OCI-M2 (cell line): ENCODE results near the gene TPM4.
A peak's percentile ranks its signal among the peaks of the same experiment; 100 is the strongest.
"Not testable (repeated sequence)": the region's sequence is repeated elsewhere in the genome, so short reads cannot be mapped to it uniquely, and the experiment has no call there.

ENCODE experiments used
- DNase-seq: peaks from one replicate; lab custom pipeline; 2025; ENCODE audit not compliant: unreplicated experiment; lab: John Stamatoyannopoulos, UW

The TPM4 gene

DNA sequence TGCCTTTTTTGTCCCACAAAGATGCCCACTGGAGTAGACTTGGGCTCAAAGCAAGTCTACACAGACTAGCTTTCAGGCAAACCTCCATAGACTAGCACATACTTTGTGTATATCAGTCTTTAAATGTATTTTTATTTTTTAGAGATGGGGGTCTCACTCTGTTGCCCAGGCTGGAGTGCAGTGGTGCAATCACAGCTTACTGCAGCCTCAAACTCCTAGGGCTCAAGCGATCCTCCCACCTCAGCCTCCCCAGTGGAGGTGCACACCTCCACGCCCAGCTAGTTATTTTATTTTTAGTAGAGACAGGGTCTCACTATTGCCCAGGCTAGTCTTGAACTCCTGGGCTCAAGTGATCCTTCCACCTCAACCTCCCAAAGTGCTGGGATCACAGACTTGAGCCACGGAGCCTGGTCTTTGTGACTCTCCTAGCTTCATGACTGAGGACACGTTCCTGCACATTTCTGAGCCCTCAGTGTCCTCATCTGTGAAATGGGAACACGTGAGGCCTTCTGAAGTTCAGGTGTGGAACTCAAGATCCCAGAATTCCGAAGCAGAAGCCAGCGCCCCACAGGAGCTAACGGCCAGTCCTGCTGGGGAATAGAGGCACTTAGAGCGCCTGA, 5.1 kb upstream of the TPM4 start:
- no peak for DNase-seq

DNA sequence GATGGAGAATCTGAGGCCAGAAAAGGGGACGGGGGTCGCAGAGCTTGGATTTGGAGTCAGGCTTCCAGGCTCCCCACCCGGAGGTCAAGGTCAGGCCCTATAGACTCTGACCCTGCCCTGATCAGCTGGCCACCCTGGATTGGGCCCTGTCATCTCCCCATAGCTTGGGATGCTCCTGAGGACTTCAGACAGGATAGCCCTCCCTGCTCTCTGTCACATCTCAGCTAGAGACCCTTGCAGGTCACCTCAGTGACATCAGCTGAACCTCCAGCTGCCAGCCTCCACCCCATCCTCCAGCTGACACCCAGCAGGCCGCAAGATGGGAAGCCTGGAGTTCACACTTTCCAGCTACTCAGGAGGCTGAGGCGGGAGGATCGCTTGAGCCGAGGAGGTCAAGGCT, 2.8 kb upstream of the TPM4 start:
- DNase-seq = no peak

GRCh38 chr19:16073988-16074387, 2.3 kb upstream of the TPM4 start:
- DNase-seq = no peak

DNA sequence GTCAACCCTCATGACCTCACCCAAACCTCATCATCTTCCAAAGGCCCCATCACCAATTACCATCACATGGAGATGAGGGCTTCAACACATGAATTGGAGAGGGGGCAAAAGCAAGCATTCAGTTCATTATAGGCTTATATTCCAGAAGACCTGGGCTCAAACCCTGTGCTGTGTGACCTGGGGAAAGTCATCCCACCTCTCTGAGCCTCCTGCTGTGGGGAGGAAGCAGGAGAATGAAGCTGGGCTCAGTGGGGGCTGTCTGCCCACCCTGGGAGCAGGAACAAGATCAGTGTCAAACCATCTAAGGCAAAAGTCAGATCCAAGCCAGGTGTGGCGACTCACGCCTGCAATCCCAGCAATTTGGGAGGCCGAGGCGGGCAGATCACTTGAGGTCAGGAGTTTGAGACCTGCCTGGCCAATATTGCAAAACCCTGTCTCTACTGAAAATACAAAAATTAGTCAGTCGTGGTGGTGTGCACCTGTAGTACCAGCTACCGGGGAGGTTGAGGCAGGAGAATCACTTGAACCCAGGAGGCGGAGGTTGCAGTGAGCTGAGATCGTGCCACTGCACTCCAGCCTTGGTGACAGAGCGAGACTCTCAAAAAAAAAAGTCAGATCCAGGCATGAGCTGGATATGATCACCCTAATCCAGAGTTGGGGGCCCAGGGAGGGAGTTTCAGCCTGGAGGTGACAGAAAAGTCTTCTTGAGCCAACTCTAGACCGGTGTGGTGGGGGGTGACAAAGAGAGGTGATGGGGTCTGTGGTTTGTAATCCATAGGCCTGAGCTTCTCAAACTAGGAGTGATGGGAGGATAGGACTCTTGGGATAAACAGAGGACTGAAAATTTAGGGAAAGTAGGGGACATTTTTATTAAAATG, 1.6 kb upstream of the TPM4 start:
- no peak for DNase-seq

DNA sequence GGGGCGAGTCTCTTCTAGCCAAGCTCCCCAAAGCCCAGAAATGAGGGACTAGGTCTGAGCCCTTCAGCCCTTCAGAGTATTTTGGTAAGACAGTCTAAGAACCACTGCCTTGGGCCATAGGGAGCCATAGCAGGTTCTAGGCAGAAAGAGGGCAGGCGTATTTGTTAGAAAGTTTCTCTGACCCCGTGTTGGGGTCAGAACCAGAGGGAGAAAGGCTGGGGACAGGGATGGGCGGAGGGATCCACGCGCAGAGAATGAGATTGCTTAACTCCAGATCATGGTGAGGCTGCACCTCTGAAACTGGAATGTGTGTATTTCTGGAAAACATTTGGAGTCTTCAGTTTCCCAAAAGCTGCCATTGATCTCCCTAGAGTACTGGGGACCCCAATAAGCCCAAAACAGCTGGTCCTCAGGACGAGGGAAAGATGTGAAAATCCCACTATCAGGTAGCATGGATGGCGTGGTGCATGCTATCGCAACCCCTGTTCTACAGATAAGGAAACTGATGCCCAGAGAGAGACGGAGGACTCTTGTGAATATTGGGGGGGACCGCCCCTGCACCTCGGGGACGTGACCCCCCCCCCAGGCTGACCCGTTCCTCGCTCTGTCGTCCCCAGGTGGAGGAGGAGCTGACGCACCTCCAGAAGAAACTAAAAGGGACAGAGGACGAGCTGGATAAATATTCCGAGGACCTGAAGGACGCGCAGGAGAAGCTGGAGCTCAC, 703 bp upstream of the TPM4 start:
- DNase-seq = no peak

GRCh38 chr19:16076958-16077611, 790 bp downstream of the TPM4 start:
- no peak for DNase-seq

GRCh38 chr19:16077984-16078758, 1.9 kb downstream of the TPM4 start:
- DNase-seq = peak; percentile 71

GRCh38 chr19:16078759-16079707, 2.7 kb downstream of the TPM4 start:
- DNase-seq = peak; percentile 96

- DNase-seq = no peak
Measured at GRCh38 chr19:16084067-16084685, 7.9 kb downstream of the TPM4 start.

GRCh38 chr19:16085115-16085514, 8.8 kb downstream of the TPM4 start:
- DNase-seq = no peak

DNA sequence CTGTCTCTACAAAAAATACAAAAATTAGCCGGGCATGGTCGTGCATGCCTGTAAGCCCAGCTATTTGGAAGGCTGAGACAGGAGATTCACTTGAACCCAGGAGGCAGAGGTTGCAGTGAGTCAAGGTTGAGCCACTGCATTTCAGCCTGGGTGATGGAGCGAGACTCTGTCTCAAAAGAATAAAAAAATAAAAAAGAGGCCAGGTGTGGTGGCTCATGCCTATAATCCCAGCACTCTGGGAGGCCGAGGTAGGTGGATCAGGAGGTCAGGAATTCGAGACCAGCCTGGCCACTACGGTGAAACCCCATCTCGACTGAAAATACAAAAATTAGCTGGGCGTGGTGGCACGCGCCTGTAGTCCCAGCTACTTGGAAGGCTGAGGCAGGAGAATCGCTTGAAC, 11.1 kb downstream of the TPM4 start:
- not testable (repeated sequence) for DNase-seq

DNA sequence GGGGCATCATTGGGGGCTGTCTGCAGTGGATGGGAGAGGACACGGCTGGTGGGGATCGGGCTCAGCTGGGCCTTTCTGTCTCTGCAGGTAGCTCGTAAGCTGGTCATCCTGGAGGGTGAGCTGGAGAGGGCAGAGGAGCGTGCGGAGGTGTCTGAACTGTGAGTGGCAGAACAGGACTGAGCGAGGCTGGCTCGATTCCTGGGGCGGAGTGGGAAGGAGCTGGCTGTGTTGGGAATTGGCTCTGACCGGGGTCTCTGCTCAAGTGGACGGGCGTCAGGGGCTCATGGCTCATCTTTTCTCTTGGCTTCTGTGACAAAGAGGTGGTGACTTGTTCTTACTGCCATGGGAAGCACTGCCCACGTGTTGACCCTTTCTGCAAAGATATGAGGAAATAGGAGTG, 11.6 kb downstream of the TPM4 start:
- DNase-seq = no peak

DNA sequence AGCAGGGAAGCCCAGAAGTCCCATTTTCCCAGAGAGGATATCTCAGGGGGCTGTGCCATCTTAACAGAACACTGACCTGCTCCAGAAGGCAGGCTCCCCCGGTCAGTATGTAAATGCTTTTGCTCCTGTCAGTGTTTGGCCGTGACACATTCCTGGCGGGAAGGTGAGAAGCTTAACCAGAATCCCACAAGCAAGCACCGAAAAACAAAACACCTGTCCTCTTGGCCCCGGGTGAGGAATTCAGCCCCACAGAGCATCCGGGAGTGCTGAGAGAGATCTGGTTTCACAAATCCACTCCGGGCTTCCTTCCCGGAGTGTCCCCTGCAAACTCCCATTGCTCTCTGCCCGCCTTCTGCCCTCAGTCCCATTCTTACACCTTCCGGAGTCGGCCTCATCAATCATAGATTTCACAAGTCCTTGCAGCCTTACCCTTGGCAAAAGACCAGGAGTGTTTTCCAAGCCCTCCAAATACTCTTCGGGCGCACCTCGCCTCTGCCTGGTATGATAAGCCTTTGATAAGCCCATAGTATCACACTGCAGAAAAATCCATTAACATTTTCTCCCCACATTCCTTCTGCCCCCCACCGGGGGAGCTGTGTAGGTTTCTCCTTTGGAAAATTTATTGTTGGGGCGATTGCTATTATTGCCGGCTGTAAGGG, 12.2 kb downstream of the TPM4 start:
- DNase-seq = no peak

DNA sequence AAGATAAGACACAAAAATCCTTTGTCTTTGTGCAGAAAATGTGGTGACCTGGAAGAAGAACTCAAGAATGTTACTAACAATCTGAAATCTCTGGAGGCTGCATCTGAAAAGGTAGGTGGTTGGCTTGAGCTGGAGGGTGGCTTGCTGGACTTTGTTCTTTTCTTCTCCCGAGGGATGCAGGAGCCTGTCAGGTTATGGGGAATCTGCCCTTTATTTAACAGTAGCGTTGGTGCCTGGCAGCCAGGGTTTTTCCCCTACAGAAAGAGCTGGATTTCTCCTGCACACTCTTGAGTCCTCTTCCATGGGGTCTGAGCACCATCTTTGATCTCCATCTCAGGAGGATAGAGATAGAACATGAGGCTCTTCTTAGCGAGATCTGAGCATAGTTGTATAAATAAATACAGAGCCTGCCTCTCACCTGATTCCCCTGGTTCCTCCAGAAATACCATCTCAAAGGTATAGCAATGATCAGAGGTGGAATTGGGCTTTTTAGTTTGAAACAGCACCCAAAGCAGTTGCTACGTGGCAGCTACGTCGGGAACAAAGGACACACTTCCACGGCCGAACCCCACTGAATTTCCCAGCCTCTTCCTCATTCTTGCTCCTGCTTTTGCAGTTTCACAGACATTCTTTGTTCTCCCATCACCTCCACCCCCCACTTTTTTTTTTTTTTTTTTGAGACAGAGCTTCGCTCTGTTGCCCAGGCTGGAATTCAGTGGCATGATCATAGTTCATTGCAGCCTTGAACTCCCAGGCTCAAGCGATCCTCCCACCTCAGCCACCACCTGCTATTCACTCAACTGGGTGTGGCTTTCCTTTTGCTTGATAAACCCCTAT, 12.9 kb downstream of the TPM4 start:
- no peak for DNase-seq

GRCh38 chr19:16091546-16092475, 15.5 kb downstream of the TPM4 start:
- no peak for DNase-seq

DNA sequence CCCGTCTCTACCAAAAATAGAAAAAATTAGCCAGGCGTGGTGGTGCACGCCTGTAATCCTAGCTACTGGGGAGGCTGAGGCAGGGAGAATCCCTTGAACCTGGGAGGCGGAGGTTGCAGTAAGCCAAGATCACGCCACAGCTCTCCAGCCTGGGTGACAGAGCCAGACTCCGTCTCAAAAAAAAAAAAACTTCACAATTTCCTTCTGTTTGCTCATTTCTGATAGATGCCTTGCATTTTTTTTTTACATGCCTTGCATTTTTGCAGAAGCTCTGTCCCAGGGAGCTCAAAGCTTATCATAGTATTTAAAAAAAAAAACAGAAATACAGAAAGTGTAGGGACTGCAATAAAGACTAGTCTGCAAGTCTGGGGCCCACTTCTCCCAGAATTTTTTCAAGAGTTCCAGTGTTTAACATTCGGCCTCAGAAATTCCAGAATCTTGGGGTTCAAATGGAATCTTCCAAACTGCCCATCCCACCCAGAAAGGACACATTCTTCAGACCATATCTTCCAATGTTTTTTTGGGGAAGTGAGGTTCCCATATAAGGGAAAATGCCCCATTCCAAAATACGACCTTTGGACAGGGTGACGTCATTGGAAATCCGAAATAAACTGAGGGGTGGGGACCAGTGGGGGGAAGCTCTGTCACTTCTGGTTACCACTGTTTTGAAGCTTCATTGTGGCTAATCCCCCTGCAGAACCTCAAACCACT, 18.2 kb downstream of the TPM4 start:
- no peak for DNase-seq
